Activated CD8-positive, alpha-beta memory T cell treated with anti-CD3 and anti-CD28 coated beads for 1 hour (primary cell): ENCODE measurements around the gene ETV3.
"Not testable (repeated sequence)": the region's sequence is repeated elsewhere in the genome, so short reads cannot be mapped to it uniquely, and the experiment has no call there.

Experiments
- DNase-seq, 2 donors: peaks; one replicate each; pipeline ENCODE4 v3.0.0-alpha.2; 2020; ENCODE audit warnings: low read depth in 1 of 2; ENCODE audit errors: extremely low read depth in 1 of 2

The ETV3 gene

DNA sequence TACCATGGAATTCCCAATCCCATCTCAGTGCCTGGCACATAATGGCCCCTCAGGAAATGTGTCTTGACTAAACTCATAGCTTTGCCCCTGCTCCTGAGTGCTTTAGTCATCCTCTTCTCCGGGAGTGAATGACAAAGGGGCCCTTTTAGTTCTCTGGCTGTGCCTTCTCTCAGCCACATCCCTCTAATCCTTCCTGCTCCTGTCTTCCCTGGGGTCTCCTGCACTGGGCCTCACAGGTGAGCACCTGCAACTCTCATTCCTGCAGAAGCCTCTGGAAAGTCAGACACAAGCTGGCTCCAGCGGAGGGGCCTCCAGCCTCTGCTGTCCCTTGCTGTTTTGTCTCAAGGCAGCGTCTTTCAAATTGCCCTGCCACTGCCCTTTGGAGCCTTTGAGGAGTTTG, 24.6 kb downstream of the ETV3 start:
- DNase-seq: no peak

DNA sequence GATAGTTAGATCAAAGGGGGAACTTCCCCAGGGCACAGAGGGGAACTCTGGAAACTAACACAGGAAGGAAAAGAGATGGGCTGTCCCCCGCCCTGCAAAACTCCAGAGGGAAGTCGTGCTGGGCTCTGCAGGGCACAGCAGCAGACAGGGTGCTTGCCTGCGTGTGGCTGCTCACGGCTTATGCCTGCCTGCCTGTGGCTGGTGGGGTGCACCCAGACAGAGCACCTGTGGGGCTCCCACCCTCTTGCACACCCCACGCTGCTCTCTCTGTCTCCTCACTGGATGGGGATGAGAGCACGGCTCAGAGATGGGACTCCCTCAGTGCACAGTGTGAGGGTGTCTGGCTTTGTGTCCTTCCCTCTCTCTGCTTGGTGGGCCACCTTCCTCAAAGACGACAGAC, 25.1 kb downstream of the ETV3 start:
- DNase-seq: no peak

DNA sequence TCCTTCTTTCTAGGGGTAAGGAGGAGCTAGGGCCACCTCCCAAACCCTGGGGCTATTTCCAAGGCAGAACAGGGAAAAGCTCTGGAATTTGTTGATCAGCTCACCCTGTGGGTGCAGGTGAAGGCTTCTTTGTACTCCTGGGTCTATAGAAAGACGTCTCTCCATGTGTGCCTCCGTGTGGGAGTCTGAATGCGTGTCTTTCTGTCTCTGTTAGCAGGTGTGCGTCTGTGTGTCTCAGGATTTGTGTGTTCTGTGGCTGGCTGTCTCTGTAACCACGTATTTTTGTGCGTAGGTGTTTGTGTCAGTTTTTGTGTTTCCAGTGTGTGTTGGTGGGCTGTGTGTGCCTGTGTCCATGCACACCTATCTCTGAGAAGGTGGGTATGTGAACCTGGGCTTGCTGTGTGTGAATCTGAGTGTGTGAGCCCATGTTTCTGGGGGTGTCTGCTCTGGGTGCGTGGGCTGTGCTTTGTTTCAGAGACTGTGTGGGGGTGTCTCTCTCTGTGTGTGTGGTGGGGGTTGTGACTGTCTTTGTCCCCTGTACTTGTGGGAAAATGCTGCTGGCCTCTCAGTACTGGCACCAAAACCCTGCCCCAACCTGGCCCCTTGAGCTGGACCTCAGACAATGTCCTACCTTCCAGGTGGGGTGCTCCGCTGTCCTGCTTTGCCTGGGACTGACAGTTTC, 25.9 kb downstream of the ETV3 start:
- no peak for DNase-seq

DNA sequence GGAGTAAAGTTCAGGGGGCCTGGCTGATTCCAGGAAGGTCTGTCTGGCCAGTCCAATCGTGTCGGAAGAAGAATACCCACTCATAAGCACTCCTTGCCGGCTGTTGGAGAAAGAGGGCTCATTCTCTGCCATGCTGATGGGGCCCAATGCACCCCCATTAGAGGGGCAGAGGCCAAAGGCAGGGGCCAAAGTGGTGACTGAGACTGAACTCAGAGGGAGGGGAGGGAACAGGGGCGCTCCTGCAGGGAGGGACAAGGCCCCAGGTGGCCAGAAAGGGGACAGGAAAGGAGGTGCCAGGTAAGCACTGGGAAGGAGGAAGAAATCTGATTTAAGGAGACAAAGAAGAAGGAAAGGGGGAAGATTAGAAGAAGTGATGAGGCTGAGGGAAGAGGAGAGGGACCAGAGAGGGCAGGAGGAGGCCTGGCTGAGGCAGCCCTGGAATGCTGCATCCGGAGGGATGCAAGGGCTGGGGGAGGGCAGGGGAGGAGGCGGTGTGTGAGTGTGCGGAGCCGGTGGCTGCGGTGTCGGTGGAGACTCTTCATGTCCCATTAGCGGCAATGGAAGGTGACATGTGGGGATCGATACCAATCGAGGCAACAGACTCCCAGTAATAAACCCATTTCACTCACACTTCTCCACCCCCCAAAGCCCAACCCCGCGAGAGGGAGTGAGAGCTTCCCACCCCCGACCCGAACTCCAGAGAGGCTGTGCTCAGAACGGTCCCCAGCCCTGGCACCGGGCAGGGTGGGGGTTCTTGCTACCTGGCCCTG, 26.6 kb downstream of the ETV3 start:
- DNase-seq: no peak

DNA sequence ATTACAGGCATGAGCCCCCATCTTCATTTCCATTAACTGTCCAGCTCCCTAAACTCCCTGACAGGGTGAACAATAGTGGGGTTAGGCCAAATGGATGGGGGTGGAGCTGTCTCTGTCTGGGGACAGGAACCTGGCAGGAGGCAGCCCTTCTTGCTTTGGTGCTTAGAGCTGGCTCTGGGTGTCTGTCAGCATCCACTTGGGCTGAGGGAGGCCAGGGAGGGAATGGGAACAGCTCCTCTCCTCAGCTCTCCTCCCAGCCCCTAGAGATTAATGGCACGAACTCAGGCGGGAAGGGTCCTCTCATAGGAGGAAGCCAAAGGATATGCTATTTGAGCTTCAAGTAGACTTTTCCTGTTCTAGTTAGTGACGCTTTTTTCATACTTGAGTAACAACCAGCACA, 27.5 kb downstream of the ETV3 start:
- DNase-seq: no peak

DNA sequence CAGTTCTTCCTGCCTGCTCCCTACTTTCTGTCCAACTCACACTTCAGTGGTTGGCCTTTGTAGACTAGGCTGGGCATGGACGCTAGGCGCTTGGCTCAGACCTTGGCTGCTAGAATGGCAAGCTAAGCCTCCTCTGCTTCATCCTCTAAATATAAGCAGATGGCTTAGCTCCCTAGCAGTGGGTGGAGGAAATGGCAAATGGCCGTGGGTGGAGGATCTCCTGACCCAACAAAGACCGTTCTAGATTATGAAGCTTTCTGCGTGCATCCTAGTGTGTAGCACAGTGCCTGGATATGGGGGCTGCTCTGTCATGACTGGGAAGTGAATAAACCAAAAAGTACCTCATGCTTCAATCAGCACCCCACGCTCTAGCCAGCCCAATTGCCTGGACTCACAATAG, 28.2 kb downstream of the ETV3 start:
- DNase-seq: no peak

DNA sequence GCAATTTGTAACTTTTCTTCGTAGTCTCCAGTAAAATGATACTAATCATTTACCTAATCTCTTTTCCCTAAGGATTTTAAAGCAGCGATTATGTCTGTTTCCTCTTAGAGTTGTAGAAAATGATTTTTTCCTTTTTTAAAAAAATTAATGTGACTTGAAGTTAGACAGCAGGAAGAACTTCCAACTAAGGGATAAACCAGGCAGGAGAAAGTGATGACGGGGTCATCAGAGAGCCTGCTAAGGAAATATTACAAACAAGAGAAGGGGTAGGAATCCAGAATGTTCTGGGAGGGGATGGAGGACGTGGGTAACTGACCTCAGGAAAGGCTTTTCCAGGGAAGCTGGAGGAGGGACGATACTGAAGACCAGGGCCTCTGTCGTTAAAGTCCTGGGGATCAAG, 29.7 kb downstream of the ETV3 start:
- DNase-seq: no peak

DNA sequence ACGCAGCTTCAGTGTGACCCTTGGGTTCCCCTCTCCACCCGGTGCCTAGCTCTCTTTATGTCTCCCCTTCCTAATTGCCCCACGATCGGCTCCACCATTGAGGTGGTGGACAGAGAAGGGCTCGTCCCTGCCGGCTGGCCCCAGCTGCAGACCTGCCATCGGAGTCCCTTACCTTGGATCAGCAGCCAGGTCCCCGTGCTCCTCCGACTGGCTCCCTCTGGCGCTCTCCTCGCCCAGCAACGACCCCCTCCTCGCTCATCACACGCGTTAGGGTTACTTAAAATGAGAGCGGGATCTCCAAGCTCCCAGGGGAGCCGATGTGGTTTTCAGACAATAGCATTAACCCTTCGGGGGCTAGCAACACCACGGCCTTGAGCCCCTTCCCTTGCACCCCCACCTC, 30.5 kb downstream of the ETV3 start:
- no peak for DNase-seq

DNA sequence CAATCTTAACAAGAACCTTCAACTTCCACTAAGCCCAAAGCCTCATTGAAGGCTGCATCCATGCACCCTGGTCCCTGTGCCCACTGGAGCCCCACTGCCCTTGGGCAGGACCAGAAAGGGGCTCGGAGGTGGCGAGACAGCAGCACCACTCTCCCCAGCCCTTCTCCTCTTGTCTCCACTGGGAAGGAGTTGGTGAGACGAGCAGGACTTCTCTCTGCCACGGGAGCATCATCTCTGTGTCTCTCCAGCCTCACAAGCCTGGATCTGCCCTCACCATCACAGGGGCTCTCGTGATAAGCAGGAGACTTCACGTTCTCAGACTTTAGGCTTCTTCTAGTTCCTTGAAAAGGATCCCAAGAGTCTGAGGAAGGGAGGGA, 31.4 kb downstream of the ETV3 start:
- no peak for DNase-seq

DNA sequence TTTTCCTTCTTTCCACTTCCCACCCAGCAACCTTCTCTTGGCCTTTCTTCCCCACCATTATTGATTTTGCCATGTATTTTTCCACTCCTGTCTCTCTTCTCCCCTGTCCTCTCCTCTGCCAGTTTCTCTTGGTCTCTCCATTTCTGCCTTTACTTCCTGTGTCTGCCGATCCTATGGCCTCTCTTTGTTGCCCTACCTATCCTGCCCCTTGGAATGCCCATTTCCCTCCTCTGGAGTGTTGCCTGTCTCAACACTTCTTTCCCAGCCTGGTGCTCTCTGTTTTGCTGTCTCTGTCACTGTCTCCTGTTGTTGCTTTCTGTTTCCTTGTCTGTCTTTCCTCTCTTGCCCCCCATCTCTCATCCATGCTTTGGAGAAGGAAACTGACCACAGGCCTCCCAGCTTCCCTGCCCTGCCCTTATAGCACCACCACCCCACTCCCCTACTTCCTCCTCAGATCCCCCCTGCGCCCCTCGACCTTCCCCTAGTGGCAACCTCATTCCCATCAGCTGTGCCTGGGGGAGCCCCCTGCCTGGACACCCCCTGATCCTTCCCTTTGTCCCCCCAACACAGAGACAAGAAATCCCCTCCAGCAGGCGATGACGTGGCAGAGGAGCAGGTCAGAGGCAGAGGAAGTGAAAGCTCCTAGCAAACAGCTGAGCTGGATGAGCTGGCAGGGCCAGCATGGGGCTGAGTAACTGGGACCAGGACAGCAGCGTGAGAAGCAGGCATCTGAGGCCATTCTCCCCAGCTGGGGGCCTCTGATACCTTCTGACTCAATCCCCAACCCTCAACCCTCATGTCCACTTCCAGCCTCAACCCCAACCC, 32.0 kb downstream of the ETV3 start:
- no peak for DNase-seq

DNA sequence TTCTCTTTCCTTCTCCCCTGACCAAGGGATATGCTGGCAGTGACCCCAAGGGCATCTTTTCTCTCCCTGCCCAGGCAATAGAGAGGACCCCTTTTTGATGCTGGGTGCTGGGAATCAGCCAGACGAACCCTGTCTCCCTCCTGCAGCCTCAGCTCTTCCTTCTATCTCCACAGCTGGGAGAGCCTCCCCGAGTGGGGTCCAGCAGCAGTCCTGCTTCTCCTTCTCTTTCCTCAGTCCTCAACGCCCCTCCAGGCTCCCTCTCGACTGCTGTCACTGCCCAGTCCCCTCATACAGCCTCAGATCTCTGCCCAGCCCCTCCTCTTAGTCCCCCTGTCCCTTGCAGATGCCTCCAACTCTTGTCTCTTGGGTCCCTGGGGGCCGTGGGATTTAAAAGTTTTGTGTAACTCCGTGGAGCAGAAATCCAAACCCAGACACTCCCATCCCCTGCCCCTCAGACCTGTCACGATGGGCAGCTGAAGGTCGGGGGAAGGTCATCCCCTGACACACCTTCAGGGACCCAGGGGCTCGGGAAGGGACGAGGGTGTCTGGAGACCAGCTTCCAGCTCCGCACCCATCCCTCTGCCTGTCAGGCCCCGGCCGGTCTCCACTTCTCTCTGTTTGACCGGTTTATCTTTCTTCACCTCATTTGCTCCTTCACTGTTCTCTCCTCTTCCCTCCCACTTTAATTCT, 32.8 kb downstream of the ETV3 start:
- DNase-seq: no peak

DNA sequence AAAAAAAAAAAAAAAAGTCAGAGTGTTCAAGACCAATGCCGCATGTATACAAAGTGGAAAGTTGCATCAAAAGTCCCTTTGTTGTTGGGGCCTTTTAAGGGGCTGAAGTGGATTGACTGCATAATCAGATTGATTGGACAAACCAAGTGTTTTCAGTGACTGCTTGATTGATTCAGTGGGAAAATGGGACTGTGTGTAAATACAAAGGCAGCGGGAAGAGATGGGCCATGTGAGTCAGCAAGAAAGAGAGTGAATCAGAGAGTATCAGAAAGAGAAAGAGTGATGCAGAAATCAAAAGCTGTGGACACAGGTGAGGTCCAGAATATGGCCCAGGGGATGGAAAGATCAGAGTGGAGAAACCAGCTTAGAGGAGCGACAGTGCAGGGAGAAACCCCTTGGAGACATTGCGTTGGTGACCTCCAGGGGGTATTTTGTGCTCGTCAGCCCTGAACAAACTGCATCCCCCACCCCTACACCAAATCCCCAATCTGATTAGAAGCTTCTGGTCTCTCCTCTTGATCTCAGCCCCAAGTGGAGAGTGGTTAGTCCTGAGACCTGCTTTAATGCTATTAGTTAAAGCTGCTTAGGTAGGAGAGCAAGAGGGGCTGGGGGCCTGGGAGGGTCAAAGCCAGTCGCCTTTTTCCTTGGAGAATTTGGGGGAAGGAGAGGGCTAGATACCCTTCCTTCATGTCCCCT, 33.4 kb downstream of the ETV3 start:
- DNase-seq: no peak

DNA sequence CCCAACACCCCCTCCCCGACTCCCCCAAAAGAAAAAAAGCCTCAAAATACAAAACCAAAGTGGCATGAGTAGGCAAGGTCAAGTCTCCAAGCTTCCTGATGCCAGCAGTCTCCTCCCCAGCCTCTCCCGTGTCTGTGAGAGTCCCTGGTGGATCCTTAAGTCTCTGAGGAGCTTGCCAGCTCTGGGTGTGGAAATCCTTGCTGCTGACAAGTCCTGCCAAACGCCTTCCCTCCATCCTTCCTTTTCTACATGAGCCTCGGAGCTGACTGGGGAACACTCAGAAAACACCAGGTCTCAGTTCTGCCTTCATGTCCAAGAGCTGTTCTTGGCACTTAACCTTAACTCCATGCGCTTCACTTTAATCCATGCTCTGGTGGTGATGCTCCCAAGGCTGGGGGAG, 34.9 kb downstream of the ETV3 start:
- no peak for DNase-seq

DNA sequence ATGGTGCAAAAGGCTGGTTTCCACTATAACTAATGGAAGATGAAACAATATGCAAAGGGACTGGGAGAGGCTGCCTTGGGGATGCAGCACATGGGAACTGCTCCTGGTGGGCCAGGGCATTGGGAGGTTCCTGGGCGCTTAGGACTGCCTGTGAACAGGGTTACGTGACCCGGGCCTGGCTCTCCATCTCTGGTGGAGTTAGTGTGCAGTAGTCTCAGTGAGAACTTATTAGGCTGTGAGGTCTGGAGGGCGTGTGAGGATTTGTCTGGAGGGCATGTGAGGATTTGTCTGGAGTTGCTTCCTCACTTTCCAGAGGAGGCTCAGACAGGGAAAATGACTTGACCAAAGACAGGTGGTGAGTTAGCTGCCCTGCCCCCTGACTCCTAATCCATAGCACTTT, 37.0 kb downstream of the ETV3 start:
- DNase-seq: no peak

DNA sequence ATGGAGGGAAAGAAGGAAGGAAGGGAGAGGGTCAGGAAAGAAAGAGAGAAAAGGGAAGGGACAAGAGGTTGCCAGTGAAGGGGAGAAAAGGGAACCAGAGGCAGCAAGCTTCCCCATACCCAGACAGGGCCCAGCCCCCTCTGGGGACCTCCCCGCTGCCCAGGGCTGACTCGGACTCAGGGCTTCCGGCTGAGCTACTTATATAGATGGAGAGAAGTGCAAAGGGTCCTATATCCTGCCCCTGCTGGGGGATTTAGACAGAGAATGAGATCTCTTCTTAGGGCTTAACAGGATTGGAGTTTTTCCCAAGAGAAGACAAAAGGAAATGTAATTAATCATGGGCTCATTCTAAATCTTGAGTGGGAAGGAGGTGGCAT, 38.6 kb downstream of the ETV3 start, which contains the start of gene ETV3L:
TSS of gene ETV3L (minus strand) at position 176 of the 377 bp plus-strand sequence. CDS start 285 bp downstream, outside the sequence.
- DNase-seq: no peak

DNA sequence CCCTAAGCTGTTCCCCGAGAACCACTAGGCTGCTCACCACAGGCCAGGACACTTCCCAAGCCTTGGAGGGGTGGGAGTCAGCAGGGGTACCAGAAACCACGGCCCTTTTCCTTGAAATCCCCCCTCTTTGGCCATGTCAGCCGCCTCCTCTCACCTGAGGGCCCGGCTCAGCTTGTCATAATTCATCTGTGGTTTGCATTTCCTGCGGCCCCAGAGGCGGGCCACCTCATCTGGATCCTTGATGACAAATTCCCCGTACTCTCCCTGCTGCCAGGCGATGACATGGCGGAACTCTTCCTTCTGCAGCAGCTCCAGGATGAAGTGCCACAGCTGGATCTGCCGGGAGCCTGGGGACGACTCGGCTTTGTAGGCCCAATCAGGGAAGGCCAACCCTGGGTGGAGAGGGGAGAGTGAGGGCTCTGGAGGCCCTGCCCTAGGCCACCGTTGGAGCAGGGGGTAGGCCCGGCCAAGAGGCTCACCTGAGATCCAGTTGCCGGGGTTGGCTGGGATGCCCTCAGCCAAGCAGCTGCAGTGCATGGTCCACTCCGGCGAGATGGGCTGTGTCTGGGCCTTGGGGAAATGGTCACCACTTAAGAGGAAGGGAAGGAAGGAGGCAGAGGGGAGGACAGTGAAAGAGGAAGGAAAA, 39.1 kb downstream of the ETV3 start:
- DNase-seq: not testable (repeated sequence)

DNA sequence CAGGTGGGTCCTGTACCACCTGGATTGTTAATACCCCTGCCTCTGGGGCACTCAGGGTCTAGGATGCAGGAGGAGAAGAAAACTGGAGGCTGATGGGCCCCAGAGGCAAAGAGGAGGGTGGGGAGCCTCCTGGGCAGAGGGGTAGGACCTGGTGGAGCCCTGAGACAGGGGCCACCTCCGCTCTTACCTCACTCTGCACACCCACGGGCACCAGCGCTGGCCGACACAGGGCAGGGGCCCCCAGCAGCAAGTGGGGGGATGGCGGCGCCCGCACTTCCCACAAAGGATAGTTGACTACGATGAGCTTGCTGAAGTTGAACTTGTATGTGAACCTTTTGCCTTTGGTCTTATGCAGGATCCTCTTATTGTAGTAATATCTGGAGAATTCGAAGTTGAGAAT, 39.7 kb downstream of the ETV3 start:
- DNase-seq: no peak

DNA sequence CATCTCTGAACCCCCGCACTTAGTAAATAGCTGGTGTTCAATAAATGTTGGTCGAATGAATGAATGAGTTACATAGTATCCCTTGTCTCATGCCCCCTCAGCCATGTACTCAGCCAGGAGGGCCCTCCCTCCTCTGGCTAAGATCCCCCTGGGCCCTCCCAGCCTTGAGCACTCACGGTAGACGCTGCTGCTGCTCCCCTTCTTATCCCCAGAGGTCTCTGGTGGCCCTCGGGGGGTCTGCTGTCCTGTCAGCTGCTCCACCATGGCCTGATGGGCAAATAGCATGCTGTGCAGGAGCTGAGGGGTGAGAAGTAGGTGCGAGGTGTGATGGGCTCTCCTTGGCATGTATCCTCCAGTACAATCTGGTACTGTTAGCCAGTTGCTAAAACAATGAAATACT, 40.5 kb downstream of the ETV3 start:
- no peak for DNase-seq

DNA sequence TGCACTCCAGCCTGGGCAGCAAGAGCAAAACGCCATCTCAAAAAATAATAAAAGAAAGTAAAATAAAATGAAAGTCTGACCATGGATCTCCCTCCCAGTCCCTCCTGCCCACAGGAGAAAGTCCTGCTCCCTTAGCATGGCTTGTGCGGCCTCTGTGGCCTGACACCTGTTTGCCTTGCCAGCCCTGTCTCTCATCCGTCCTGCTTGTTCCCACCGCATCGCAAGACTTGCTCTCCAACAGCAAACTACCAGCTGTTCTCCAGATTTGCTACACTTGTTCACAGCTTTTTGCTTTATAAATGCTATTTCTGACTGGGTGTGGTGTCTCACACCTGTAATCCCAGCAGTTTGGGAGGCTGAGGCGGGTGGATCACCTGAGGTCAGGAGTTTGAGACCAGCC, 41.3 kb downstream of the ETV3 start:
- no peak for DNase-seq

DNA sequence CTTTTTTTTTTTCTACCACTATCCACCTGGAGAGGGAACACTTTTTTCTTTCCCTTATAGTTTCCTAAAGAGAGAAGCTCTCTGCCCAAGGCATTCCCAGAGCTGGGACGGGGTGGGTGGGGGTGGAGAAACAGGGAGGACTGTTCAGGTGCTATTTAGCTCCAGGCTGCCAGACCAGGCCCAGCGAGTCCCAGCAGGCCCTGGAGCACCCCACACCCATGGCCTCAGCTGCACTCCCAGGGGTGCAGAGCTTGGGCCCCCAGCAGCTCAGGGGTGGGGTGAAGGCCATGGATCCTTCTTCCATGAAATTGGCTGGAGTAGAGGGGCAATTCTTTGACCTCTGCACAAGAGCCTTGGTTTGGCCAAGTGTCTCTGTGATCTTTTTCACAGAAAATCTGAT, 42.6 kb downstream of the ETV3 start:
- no peak for DNase-seq
